ENCODE measurements around the gene CCNT2. TPM values are rescaled to one million over a fixed set of nuclear protein-coding genes. Genes with fewer than 3 reads are reported as not detected.
"Not testable (repeated sequence)": the region's sequence is repeated elsewhere in the genome, so short reads cannot be mapped to it uniquely, and the experiment has no call there.

Gene CCNT2
- total and polyA plus RNA-seq, 4 donors, result 43.5 to 76.0 (median 48.8) TPM

GRCh38 chr2:134897932-134898331, 20.7 kb upstream of the CCNT2 start:
- no peaks in the 10 kb centered on the region for H3K27me3 ChIP-seq (ENCODE audit: control insufficient read depth, insufficient read depth, low read length)
- no peaks in the 10 kb centered on the region for H3K4me1 ChIP-seq (ENCODE audit: control insufficient read depth, insufficient read depth, low read length)
- H3K27ac ChIP-seq (ENCODE audit: low read depth, low read length), result no peak overlapping the region
- DNase-seq (ENCODE audit: low read depth in 4 of 6, low spot score in 6 of 6), result peak in 2 of 6 donors; percentile 28 to 62
- H3K36me3 ChIP-seq (ENCODE audit: control insufficient read depth, insufficient read depth, low read length), result no peaks in the 10 kb centered on the region
- no peaks in the 10 kb centered on the region for H3K9me3 ChIP-seq (ENCODE audit: control insufficient read depth, insufficient read depth, low read length)
- H3K4me3 ChIP-seq (ENCODE audit: low read depth, low read length), result no peak overlapping the region

GRCh38 chr2:134899204-134899603, 19.4 kb upstream of the CCNT2 start:
- DNase-seq (ENCODE audit: low read depth in 4 of 6, low spot score in 6 of 6), result no peak
- H3K4me3 ChIP-seq (ENCODE audit: low read depth, low read length), result no peak overlapping the region
- H3K36me3 ChIP-seq (ENCODE audit: control insufficient read depth, insufficient read depth, low read length), result no peaks in the 10 kb centered on the region
- H3K4me1 ChIP-seq (ENCODE audit: control insufficient read depth, insufficient read depth, low read length), result no peaks in the 10 kb centered on the region
- no peaks in the 10 kb centered on the region for H3K9me3 ChIP-seq (ENCODE audit: control insufficient read depth, insufficient read depth, low read length)
- no peak overlapping the region for H3K27ac ChIP-seq (ENCODE audit: low read depth, low read length)
- no peaks in the 10 kb centered on the region for H3K27me3 ChIP-seq (ENCODE audit: control insufficient read depth, insufficient read depth, low read length)

DNA sequence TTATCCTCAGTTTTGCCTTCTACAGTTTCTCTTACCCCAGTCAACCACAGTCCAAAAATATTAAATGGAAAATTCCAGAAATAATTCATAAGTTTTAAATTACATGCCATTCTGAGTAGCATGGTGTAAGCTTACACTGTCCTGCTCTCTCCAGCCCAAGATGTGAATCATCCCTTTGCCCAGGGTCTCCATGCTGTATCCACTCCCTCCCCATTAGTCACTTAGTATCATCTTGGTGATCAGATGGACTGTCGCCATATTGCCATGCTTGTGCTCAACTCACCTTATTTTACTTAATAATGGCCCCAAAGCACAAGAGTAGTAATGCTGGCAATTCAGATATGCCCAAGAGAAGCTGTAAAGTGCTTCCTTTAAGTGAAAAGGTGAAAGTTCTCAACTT, 18.5 kb upstream of the CCNT2 start:
- H3K27ac ChIP-seq (ENCODE audit: low read depth, low read length), result no peak overlapping the region
- no peaks in the 10 kb centered on the region for H3K36me3 ChIP-seq (ENCODE audit: control insufficient read depth, insufficient read depth, low read length)
- no peaks in the 10 kb centered on the region for H3K4me1 ChIP-seq (ENCODE audit: control insufficient read depth, insufficient read depth, low read length)
- no peak for DNase-seq (ENCODE audit: low read depth in 4 of 6, low spot score in 6 of 6)
- H3K4me3 ChIP-seq (ENCODE audit: low read depth, low read length), result no peak overlapping the region
- no peaks in the 10 kb centered on the region for H3K27me3 ChIP-seq (ENCODE audit: control insufficient read depth, insufficient read depth, low read length)
- WGBS (ENCODE audit: insufficient coverage), result no CpG with 5 or more reads among the region's 1 CpG
- no peaks in the 10 kb centered on the region for H3K9me3 ChIP-seq (ENCODE audit: control insufficient read depth, insufficient read depth, low read length)

- WGBS (ENCODE audit: insufficient coverage), result 98% methylated on average over 10 of the region's 13 CpGs
- not testable (repeated sequence) for H3K27ac ChIP-seq (ENCODE audit: low read depth, low read length); H3K4me1 ChIP-seq (ENCODE audit: control insufficient read depth, insufficient read depth, low read length); DNase-seq (ENCODE audit: low read depth in 4 of 6, low spot score in 6 of 6); H3K9me3 ChIP-seq (ENCODE audit: control insufficient read depth, insufficient read depth, low read length); H3K4me3 ChIP-seq (ENCODE audit: low read depth, low read length); H3K27me3 ChIP-seq (ENCODE audit: control insufficient read depth, insufficient read depth, low read length); H3K36me3 ChIP-seq (ENCODE audit: control insufficient read depth, insufficient read depth, low read length)
Observed at GRCh38 chr2:134903701-134904100, 14.9 kb upstream of the CCNT2 start.

DNA sequence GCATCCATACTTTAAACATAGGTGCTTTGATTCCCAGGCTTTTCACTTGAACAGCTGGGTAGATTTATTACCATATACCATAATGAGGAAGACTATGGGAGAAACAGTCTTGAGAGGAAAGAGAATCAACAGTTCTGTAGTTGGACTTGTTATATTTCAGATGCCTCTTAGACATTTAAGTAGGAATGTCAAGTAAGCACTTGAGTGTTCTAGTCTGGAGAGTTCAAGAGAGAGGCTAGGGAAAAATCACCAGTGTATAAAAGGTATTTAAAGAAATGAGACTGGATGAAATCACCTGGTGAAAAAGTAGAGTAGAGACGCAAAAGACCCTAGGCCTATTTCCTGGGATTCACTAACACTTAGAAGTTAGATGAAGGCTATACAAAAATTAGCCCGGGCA, 13.5 kb upstream of the CCNT2 start:
- Histone ChIP-seq H3K36me3 (ENCODE audit: control insufficient read depth, insufficient read depth, low read length) (no peaks in the 10 kb centered on the region), H3K27me3 (ENCODE audit: control insufficient read depth, insufficient read depth, low read length) (no peaks in the 10 kb centered on the region), H3K9me3 (ENCODE audit: control insufficient read depth, insufficient read depth, low read length) (peaks cover 6% of the 10 kb centered on the region), H3K4me3 (ENCODE audit: low read depth, low read length) (no peak overlapping the region), H3K27ac (ENCODE audit: low read depth, low read length) (no peak overlapping the region), H3K4me1 (ENCODE audit: control insufficient read depth, insufficient read depth, low read length) (no peaks in the 10 kb centered on the region)
- no peak for DNase-seq (ENCODE audit: low read depth in 4 of 6, low spot score in 6 of 6)
- whole genome bisulfite sequencing (ENCODE audit: insufficient coverage), result 100% methylated on average over 2 of the region's 2 CpGs

- Histone ChIP-seq H3K4me1 (ENCODE audit: control insufficient read depth, insufficient read depth, low read length) (no peaks in the 10 kb centered on the region), H3K27ac (ENCODE audit: low read depth, low read length) (no peak overlapping the region), H3K36me3 (ENCODE audit: control insufficient read depth, insufficient read depth, low read length) (no peaks in the 10 kb centered on the region), H3K4me3 (ENCODE audit: low read depth, low read length) (no peak overlapping the region), H3K9me3 (ENCODE audit: control insufficient read depth, insufficient read depth, low read length) (peaks cover 6% of the 10 kb centered on the region), H3K27me3 (ENCODE audit: control insufficient read depth, insufficient read depth, low read length) (no peaks in the 10 kb centered on the region)
- no peak for DNase-seq (ENCODE audit: low read depth in 4 of 6, low spot score in 6 of 6)
- WGBS (ENCODE audit: insufficient coverage), result 100% methylated on average over 1 of the region's 2 CpGs
Observed at GRCh38 chr2:134906726-134907125, 11.9 kb upstream of the CCNT2 start.

- H3K9me3 ChIP-seq (ENCODE audit: control insufficient read depth, insufficient read depth, low read length); H3K27me3 ChIP-seq (ENCODE audit: control insufficient read depth, insufficient read depth, low read length); H3K4me1 ChIP-seq (ENCODE audit: control insufficient read depth, insufficient read depth, low read length); H3K36me3 ChIP-seq (ENCODE audit: control insufficient read depth, insufficient read depth, low read length); H3K4me3 ChIP-seq (ENCODE audit: low read depth, low read length); DNase-seq (ENCODE audit: low read depth in 4 of 6, low spot score in 6 of 6); H3K27ac ChIP-seq (ENCODE audit: low read depth, low read length): not testable (repeated sequence)
- WGBS (ENCODE audit: insufficient coverage), result no CpG with 5 or more reads among the region's 1 CpG
Observed at GRCh38 chr2:134907441-134908116, 11.0 kb upstream of the CCNT2 start.

DNA sequence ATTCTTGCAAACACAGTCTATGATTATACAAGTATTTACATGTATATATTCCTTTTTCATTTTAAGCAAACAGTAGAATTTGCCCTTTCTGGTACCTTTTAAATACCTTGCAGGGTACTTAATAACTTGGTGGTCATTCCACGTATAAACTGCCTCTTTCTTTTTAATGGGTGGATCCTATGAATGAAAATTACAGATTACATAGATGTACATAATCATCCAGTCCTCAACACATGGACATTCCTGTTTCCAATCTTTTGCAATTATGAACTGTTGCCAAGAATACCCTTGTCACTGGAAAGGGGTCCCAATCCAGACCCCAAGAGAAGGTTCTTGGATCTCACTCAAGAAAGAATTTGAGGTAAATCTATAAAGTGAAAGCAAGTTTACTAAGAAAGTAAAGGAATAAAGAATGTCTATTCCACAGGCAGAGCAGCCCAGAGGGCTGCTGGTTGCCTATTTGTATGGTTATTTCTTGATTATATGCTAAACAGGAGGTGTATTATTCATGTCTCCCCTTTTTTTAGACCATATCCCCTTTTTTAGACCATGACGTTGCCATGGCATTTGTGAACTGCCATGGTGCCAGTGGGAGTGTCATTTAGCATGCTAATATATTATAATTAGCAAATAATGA, 7.7 kb upstream of the CCNT2 start:
- no peak overlapping the region for H3K4me3 ChIP-seq (ENCODE audit: low read depth, low read length)
- DNase-seq (ENCODE audit: low read depth in 4 of 6, low spot score in 6 of 6), result no peak
- no peaks in the 10 kb centered on the region for H3K36me3 ChIP-seq (ENCODE audit: control insufficient read depth, insufficient read depth, low read length)
- no peak overlapping the region for H3K27ac ChIP-seq (ENCODE audit: low read depth, low read length)
- no peaks in the 10 kb centered on the region for H3K27me3 ChIP-seq (ENCODE audit: control insufficient read depth, insufficient read depth, low read length)
- H3K9me3 ChIP-seq (ENCODE audit: control insufficient read depth, insufficient read depth, low read length), result peaks cover 6% of the 10 kb centered on the region
- no peaks in the 10 kb centered on the region for H3K4me1 ChIP-seq (ENCODE audit: control insufficient read depth, insufficient read depth, low read length)
- no CpG with 5 or more reads among the region's 2 CpGs for WGBS (ENCODE audit: insufficient coverage)

- no peak for DNase-seq (ENCODE audit: low read depth in 4 of 6, low spot score in 6 of 6)
- H3K27ac ChIP-seq (ENCODE audit: low read depth, low read length), result no peak overlapping the region
- no peaks in the 10 kb centered on the region for H3K4me1 ChIP-seq (ENCODE audit: control insufficient read depth, insufficient read depth, low read length)
- no peaks in the 10 kb centered on the region for H3K36me3 ChIP-seq (ENCODE audit: control insufficient read depth, insufficient read depth, low read length)
- H3K4me3 ChIP-seq (ENCODE audit: low read depth, low read length), result no peak overlapping the region
- peaks cover 6% of the 10 kb centered on the region for H3K9me3 ChIP-seq (ENCODE audit: control insufficient read depth, insufficient read depth, low read length)
- H3K27me3 ChIP-seq (ENCODE audit: control insufficient read depth, insufficient read depth, low read length), result no peaks in the 10 kb centered on the region
- WGBS (ENCODE audit: insufficient coverage), result 100% methylated on average over 1 of the region's 3 CpGs
Observed at GRCh38 chr2:134911400-134911785, 7.2 kb upstream of the CCNT2 start.

GRCh38 chr2:134912361-134912760, 6.3 kb upstream of the CCNT2 start:
- Histone ChIP-seq H3K27me3 (ENCODE audit: control insufficient read depth, insufficient read depth, low read length) (no peaks in the 10 kb centered on the region), H3K9me3 (ENCODE audit: control insufficient read depth, insufficient read depth, low read length) (peaks cover 4% of the 10 kb centered on the region), H3K27ac (ENCODE audit: low read depth, low read length) (no peak overlapping the region), H3K36me3 (ENCODE audit: control insufficient read depth, insufficient read depth, low read length) (no peaks in the 10 kb centered on the region), H3K4me1 (ENCODE audit: control insufficient read depth, insufficient read depth, low read length) (peaks cover 2% of the 10 kb centered on the region), H3K4me3 (ENCODE audit: low read depth, low read length) (no peak overlapping the region)
- DNase-seq (ENCODE audit: low read depth in 4 of 6, low spot score in 6 of 6), result no peak

Measured in spinal cord (tissue), 10 donors.